Activated B cell treated with CpG ODN at 0.5 μM for 24 hours (primary cell): ENCODE measurements around the gene SIAH3. TPM values are rescaled to one million over a fixed set of nuclear protein-coding genes. Genes with fewer than 3 reads are reported as not detected.

Experiments used
- ATAC-seq: fragments of 200-7000 bp; cut with Tn5 transposase; one replicate; pipeline ENCODE4 v1.10.0; 2021; ENCODE audit warnings: low read depth, mild to moderate bottlenecking, moderate library complexity
- CTCF ChIA-PET: fragments of 350-600 bp; sonication (Branson Sonifier 250); formaldehyde crosslinking; loops from one replicate; lab custom pipeline; 2021; ENCODE audit warnings: antibody characterized with exemption; lab: Charles Lee
- POLR2A ChIA-PET: fragments of 350-600 bp; sonication (Branson Sonifier 250); formaldehyde crosslinking; loops from one replicate; lab custom pipeline; 2021; ENCODE audit warnings: antibody characterized with exemption; lab: Charles Lee
- DNase-seq: peaks from one replicate; pipeline ENCODE4 v3.0.0; 2022
- H3K27ac Mint-ChIP-seq: one replicate; pipeline ENCODE4 v1.8.0; 2020; ENCODE audit warnings: mixed read lengths
- H3K27me3 Mint-ChIP-seq: one replicate; pipeline ENCODE4 v1.8.0; 2021; ENCODE audit warnings: mixed read lengths
- H3K36me3 Mint-ChIP-seq: one replicate; pipeline ENCODE4 v1.8.0; 2021; ENCODE audit warnings: low read depth, mixed read lengths
- H3K4me1 Mint-ChIP-seq: one replicate; pipeline ENCODE4 v1.8.0; 2021; ENCODE audit warnings: mixed read lengths
- H3K4me3 Mint-ChIP-seq: one replicate; pipeline ENCODE4 v1.8.0; 2020; ENCODE audit warnings: mild to moderate bottlenecking, mixed read lengths
- H3K9me3 Mint-ChIP-seq: one replicate; pipeline ENCODE4 v1.8.0; 2020; ENCODE audit warnings: mixed read lengths
- intact Hi-C: fragments of 100-400 bp; cut with micrococcal nuclease; formaldehyde crosslinking; loops from one replicate; pipeline ENCODE4 v1.15.1; 2024
- total RNA-seq: library from RNA; stranded (reverse); gene quantifications from 2 replicates; pipeline ENCODE4 v1.2.3, GENCODE V29; 2022
- TF ChIP-seq, protein P1 (sequence below): fragments of 200-600 bp; IDR thresholded peaks from one replicate; pipeline ENCODE4 v1.8.0; 2022; ENCODE audit warnings: antibody characterized with exemption, mild to moderate bottlenecking

The SIAH3 gene
- total RNA-seq, 1 donor from 2014 or later, result not detected

DNA sequence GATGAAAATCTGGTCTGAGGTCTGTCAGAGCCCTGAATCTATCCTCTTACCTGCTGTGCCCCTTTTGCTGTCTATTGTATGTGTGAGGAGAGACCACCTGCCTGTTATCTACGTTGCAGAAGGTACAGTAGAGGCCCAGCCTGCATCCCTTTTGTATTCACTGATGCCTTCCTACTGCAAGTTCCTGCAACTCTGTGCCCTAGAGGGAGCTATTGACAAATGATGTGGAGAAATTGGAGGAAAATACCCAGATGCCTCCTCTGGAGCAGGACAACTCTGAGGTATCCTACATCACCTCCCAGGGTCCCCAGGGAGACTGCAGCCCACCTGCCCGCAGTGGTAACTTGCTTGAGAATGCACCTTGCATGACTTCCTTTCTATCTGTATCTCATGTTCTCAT, 33.7 kb downstream of the SIAH3 start:
- Mint-ChIP-seq H3K27me3 (peaks cover 2% of the 10 kb centered on the region), H3K36me3 (no peaks in the 10 kb centered on the region), H3K4me1 (no peaks in the 10 kb centered on the region), H3K27ac (no peak overlapping the region), H3K9me3 (peaks cover 2% of the 10 kb centered on the region), H3K4me3 (no peak overlapping the region)
- POLR2A ChIA-PET, result no interaction called here
- intact Hi-C loops, result no loop called here
- DNase-seq (no peak), ATAC-seq (no peak)
- TF ChIP-seq, protein P1, sequence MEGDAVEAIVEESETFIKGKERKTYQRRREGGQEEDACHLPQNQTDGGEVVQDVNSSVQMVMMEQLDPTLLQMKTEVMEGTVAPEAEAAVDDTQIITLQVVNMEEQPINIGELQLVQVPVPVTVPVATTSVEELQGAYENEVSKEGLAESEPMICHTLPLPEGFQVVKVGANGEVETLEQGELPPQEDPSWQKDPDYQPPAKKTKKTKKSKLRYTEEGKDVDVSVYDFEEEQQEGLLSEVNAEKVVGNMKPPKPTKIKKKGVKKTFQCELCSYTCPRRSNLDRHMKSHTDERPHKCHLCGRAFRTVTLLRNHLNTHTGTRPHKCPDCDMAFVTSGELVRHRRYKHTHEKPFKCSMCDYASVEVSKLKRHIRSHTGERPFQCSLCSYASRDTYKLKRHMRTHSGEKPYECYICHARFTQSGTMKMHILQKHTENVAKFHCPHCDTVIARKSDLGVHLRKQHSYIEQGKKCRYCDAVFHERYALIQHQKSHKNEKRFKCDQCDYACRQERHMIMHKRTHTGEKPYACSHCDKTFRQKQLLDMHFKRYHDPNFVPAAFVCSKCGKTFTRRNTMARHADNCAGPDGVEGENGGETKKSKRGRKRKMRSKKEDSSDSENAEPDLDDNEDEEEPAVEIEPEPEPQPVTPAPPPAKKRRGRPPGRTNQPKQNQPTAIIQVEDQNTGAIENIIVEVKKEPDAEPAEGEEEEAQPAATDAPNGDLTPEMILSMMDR, result no peak
- CTCF ChIA-PET, result no interaction called here

DNA sequence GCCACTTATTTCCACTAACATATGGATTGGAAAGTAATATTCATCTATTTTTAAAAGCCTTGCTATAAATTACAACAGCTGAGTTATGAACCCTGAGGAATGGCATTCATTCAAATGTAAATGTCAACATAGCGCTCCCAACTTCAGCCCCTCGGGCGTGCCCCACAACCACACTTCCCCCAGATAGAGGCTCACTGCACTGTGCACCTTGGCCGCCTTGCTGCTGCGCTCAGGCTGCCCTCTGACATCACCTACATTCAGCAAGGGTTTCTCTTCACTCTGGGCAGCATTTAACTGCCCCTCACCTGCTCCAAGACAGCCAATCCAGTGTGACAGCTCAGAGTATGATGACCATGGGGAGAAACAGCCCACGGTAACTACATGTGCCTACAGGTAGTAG, 35.1 kb downstream of the SIAH3 start:
- no peaks in the 10 kb centered on the region for H3K27me3 Mint-ChIP-seq
- CTCF ChIA-PET, result no interaction called here
- TF ChIP-seq, protein P1, result no peak
- no peak for DNase-seq
- H3K4me1 Mint-ChIP-seq, result no peaks in the 10 kb centered on the region
- peaks cover 2% of the 10 kb centered on the region for H3K9me3 Mint-ChIP-seq
- H3K36me3 Mint-ChIP-seq, result no peaks in the 10 kb centered on the region
- intact Hi-C loops, result no loop called here
- no peak for ATAC-seq
- POLR2A ChIA-PET, result no interaction called here
- no peak overlapping the region for H3K4me3 Mint-ChIP-seq
- H3K27ac Mint-ChIP-seq, result no peak overlapping the region

DNA sequence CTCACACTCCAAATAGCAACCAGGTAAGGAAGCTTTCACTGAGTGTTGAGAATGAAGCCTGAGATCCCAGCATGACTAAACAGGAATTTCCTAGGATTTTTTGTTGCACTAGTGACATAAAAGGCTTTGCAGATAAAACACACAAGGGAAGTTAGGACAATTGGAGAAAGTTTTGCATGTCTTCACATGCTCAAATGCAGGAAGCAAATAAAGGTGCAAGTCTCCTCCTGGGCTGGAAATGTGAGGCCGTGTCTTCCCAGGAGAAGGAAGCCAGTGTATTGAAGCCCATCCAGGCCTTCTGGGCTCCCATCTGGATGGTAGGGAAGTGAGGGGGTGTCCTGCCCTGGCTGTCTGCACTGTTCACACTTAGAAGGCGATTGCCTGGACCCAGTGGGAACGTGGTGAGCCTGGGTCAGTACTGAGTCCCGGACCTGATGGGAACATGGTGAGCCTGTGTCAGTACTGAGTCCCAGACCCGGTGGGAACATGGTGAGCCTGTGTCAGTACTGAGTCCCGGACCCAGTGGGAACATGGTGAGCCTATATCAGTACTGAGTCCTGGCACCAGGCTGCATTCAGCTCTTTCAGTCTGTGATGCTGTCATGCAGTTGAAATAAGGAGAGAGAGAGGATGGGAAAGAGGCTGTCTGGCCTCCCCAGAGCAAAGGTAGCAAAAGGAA, 38.7 kb downstream of the SIAH3 start:
- intact Hi-C loops, result no loop called here
- Mint-ChIP-seq H3K4me1 (no peaks in the 10 kb centered on the region), H3K36me3 (no peaks in the 10 kb centered on the region), H3K27ac (no peak overlapping the region), H3K27me3 (no peaks in the 10 kb centered on the region), H3K4me3 (no peak overlapping the region), H3K9me3 (no peaks in the 10 kb centered on the region)
- ChIA-PET CTCF (no interaction called here), POLR2A (no interaction called here)
- TF ChIP-seq, protein P1, result no peak
- ATAC-seq, result no peak
- no peak for DNase-seq

DNA sequence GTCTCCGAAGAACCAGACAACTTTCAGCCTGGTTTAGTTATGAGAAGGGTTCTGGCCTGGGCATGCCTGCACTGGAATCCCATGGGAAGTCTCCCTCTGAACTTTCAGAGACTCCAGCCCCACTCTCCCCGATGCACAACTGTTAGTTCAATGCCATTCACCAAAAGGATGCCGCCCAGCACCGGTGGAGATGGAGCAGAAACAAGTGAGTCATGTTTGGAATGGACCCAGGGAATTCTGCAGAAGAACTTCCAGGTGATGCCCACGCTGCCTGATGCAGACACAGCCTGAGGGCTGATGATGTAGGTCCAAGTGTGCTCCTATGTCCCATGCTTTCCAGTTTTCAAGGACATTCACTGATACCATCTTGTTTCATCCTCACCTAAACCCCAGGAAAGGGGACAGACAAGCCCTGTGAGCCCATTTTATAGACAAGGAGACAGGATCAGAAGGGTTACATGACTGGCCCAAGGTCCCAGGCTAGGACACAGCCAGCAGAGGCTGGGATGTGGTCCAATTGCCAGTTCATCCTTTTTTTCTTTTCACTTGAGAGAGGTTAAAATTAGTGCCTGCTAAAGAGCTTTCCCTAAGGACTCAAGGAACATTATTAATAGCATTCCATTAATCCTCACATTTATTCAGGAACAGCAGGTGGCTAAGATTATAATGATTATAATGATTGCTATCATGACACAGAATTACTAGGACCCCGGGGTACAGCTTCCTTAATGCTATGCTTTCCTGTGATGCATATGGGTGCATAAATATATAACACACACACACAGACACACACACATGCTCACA, 39.5 kb downstream of the SIAH3 start:
- Mint-ChIP-seq H3K36me3 (no peaks in the 10 kb centered on the region), H3K9me3 (no peaks in the 10 kb centered on the region), H3K27ac (no peak overlapping the region), H3K27me3 (no peaks in the 10 kb centered on the region), H3K4me1 (no peaks in the 10 kb centered on the region), H3K4me3 (no peak overlapping the region)
- ATAC-seq (no peak), DNase-seq (no peak)
- TF ChIP-seq, protein P1, result no peak
- intact Hi-C loops, result no loop called here
- POLR2A ChIA-PET, result no interaction called here
- CTCF ChIA-PET, result no interaction called here

DNA sequence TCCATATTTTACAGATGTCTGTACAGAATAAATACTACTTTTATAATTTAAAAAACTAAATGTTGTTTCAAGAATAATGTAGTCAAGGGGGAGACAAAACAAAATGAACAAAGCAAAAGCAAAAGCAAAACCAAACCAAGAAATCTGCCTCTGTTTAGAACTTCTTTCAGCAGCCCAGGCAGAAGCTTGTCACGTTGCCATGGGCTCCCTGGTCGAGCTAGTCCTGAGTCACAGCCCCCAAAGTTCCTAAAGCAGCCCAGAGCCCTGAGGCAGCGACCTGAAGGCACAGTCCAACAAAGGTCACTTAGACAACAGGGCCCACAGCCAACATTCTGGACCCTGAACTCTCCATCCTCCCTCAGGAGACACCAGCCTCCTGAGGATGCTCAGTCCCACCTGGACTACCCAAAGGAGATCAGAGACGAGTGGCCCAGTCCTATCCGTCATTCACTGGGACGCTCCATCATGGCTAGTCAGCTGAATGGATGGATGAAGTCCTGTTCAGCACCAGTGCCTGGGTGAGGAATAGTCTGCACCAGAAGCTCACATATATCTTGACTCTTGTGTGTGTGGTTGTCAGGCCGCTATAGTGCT, 41.7 kb downstream of the SIAH3 start:
- H3K36me3 Mint-ChIP-seq, result no peaks in the 10 kb centered on the region
- no peak overlapping the region for H3K27ac Mint-ChIP-seq
- DNase-seq, result no peak
- TF ChIP-seq, protein P1, result no peak
- no peak overlapping the region for H3K4me3 Mint-ChIP-seq
- ATAC-seq, result no peak
- ChIA-PET CTCF (no interaction called here), POLR2A (no interaction called here)
- H3K4me1 Mint-ChIP-seq, result no peaks in the 10 kb centered on the region
- no peaks in the 10 kb centered on the region for H3K27me3 Mint-ChIP-seq
- no peaks in the 10 kb centered on the region for H3K9me3 Mint-ChIP-seq
- intact Hi-C loops, result loop anchor here (5.0 kb wide), 1 partner anchor 317 kb away; no protein-coding TSS in a partner anchor
